Posterior vena cava (tissue), 2 donors: ENCODE data around the gene TBC1D1. TPM values are rescaled to one million over a fixed set of nuclear protein-coding genes. Genes with fewer than 3 reads are reported as not detected.
"Not testable (repeated sequence)": the region's sequence is repeated elsewhere in the genome, so short reads cannot be mapped to it uniquely, and the experiment has no call there.

Source experiments
- DNase-seq: peaks from one replicate; pipeline ENCODE4 v3.0.0-alpha.2; 2020; ENCODE audit warnings: low spot score
- intact Hi-C, 2 donors: fragments of 100-400 bp; cut with DNase I; formaldehyde crosslinking; loops; one replicate each; pipeline versions ENCODE4 v1.14.1 to v1.14.2; 2022 to 2023
- total RNA-seq, 2 donors: library from RNA; stranded (reverse); fragmentation: NEBNext Ultra II Directional; extraction: Animal tissue kit (Norgen Biotek cat#: 25700); gene quantifications; one replicate each; pipeline ENCODE4 v1.2.1, GENCODE V29; 2021
- donor health status: DM: yes; HTN: yes; CAD: no.
- donor health status: DM: yes; HTN: yes; CAD: no.

The TBC1D1 gene
- total RNA-seq, 2 donors from 2014 or later = 94.7 to 152 TPM

GRCh38 chr4:38002451-38003071 is 111.7 kb downstream of the TBC1D1 start:
- no peak for DNase-seq
- intact Hi-C loops = loop anchor here in 1 of 2 donors (10.0 kb wide), 1 partner anchor 128 kb away; no protein-coding TSS in a partner anchor

DNA sequence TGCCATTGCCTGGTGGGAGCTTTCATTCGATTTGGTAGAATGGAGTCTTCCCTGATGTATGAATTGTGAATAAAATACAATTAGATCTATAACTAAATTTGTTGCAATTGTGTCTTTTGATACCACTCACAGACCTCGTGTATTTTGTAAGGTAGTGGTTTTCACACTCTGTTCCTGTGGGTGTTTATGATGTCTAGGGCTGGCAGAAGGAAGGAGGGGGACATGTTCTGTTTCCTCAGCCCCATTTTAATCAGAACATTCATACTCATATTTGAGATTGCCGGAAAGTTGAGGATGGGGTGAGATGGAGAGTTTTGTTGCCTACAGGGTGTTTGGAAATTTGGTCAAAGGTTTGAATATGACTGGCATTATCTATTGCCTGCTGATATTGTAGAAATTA is 112.2 kb downstream of the TBC1D1 start:
- intact Hi-C loops = loop anchor here in 1 of 2 donors (10.0 kb wide), 1 partner anchor 128 kb away; no protein-coding TSS in a partner anchor

DNA sequence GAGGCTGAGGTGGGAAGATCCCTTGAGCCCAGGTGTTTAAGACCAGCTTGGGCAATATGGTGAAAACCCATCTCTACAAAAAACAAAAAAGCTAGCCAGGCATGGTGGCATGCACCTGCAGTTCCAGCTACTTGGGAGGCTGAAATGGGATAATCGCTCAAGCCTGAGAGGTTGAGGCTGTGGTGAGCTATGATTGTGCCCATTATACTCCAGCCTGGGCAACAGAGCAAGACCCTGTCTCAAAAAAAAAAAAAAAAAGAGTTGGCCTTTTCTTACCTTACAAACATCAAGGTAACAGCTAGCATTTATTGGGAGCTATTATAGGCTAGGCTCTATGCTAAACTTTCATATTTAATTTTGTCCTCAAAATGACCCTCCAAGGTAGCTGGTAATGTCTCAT is 112.7 kb downstream of the TBC1D1 start:
- intact Hi-C loops = loop anchor here in 1 of 2 donors (10.0 kb wide), 1 partner anchor 129 kb away; no protein-coding TSS in a partner anchor
- DNase-seq = no peak

More for the DNA sequence above, 112.2 kb downstream of the TBC1D1 start:
- DNase-seq = no peak

GRCh38 chr4:38004062-38004461 is 113.2 kb downstream of the TBC1D1 start:
- DNase-seq = no peak
- intact Hi-C loops = loop anchor here in 1 of 2 donors (10.0 kb wide), 1 partner anchor 129 kb away; no protein-coding TSS in a partner anchor

DNA sequence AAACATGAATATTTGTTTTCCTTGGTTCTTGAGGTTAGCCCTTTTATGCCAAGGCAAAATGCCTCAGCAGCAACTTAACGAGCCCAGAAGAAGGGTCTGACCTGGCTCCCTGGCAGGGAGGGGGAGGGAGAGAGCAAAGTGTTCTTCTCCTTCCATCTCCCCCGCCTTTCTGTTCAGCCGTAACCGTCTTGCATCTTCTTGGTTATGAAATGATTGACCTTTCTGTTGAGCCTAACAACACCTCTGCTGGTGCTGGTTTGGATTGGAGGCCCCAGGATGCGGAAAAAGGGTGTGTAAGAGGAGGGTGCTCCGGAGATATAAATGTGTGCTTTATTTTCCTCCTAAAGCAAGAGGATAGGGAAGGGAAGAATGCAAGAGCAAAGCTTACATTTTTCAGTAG is 114.0 kb downstream of the TBC1D1 start:
- intact Hi-C loops = loop anchor here in 1 of 2 donors (10.0 kb wide), 1 partner anchor 130 kb away; no protein-coding TSS in a partner anchor
- no peak for DNase-seq

GRCh38 chr4:38005637-38006036 is 114.8 kb downstream of the TBC1D1 start:
- no peak for DNase-seq
- intact Hi-C loops = loop anchor here in 1 of 2 donors (10.0 kb wide), 1 partner anchor 131 kb away; no protein-coding TSS in a partner anchor

- intact Hi-C loops = loop anchor here in 1 of 2 donors (10.0 kb wide), 1 partner anchor 133 kb away; no protein-coding TSS in a partner anchor
- DNase-seq = no peak
Observed at GRCh38 chr4:38007645-38008044, 116.8 kb downstream of the TBC1D1 start.

DNA sequence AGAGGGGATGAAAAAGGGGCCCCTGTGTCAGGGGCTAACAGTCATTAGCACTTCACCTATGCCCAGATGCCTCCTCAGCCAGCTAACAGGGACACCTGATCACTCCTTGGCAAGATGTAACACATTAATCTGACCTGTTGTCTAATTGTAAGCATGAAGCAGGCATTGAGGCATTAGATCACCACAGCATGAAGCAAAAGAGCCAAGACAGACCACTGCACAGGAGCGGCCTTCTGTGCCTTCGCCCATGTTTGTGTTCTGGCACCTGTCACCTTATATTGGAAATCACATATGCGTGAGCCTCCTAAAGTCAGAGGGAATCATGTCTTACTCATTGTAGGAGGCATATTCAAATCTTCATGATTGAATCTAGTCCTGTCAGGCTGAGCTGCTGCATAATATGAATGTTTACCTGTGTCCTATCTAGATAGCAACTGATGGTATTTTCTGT is 117.7 kb downstream of the TBC1D1 start:
- DNase-seq = no peak
- intact Hi-C loops = loop anchor here in 1 of 2 donors (10.0 kb wide), 1 partner anchor 134 kb away; no protein-coding TSS in a partner anchor

- no peak for DNase-seq
- intact Hi-C loops = loop anchor here in 1 of 2 donors (10.0 kb wide), 1 partner anchor 135 kb away; no protein-coding TSS in a partner anchor
Observed at GRCh38 chr4:38009421-38009820, 118.5 kb downstream of the TBC1D1 start.

DNA sequence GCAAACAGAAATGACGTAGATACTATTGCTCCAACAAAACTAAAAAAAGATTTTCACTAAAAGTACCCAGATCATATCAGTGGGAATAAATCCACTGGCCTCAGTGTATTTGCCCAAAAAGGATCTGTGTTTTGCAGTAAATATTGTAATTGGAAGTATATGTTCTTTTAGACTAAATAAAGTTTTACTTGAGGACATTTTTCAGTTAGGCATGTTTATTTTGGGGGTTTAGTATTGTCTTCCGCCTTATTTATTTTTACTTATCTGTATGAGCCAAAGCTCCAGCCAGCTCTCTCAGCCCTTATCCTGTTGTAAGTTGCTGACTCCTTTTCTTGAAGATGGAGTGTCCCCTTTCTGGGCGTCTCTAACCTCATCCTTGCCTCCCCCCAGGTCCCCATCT is 119.1 kb downstream of the TBC1D1 start:
- DNase-seq = no peak
- intact Hi-C loops = loop anchor here in 1 of 2 donors (10.0 kb wide), 1 partner anchor 135 kb away; no protein-coding TSS in a partner anchor

DNA sequence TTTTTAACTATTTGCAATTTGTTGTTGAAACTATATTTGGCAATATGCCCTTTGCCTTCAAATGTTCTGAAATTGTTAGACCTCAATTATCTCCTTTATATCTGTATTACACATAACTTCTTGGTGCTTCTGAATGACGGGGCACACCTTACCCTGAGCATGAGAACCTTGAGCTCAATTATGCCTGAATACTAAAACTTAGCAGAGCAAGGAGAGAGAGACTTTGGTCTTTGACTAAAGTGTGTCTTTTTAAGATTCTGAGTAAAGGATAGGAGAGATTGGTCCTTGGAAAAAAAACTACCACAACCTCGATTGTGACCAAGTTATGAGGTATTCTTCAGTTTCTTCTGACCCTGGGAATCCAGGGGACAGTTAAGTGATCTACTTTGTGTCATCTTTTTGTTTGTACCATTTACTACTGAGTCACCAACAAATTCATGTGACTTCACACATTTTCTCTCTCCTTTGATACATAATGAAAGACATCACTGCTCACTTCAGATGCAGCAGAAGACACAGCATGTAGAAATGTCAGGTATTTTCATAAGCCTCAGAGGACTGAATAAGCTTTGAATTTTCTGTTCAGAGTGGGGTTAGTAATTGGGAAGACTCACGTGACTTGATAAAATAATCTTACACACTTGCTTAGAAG is 120.8 kb downstream of the TBC1D1 start:
- DNase-seq = no peak
- intact Hi-C loops = no loop called here

GRCh38 chr4:38013461-38014366 is 122.8 kb downstream of the TBC1D1 start:
- intact Hi-C loops = no loop called here
- no peak for DNase-seq

GRCh38 chr4:38014421-38014852 is 123.6 kb downstream of the TBC1D1 start:
- intact Hi-C loops = no loop called here
- no peak for DNase-seq

- DNase-seq = no peak
- intact Hi-C loops = no loop called here
Observed at GRCh38 chr4:38015886-38016515, 125.1 kb downstream of the TBC1D1 start.

GRCh38 chr4:38016698-38017097 is 125.8 kb downstream of the TBC1D1 start:
- DNase-seq = no peak
- intact Hi-C loops = no loop called here

GRCh38 chr4:38017609-38018008 is 126.7 kb downstream of the TBC1D1 start:
- intact Hi-C loops = no loop called here

DNA sequence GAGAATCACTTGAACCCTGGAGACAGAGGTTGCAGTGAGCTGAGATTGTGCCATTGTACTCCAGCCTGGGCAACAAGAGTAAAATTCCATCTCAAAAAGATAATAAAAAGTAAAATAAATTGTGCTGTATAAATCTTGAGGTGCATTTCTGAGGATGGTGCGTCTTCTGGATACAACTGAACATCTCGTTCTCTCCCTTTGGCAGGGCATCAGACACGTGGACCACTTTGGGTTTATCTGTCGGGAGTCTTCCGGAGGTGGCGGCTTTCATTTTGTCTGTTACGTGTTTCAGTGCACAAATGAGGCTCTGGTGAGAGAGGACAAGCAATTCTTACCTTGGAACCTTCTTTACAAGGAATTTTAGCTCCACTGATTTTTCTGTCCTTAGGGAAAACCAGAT is 129.5 kb downstream of the TBC1D1 start:
- intact Hi-C loops = no loop called here
- no peak for DNase-seq

More at GRCh38 chr4:38017609-38018008, 126.7 kb downstream of the TBC1D1 start:
- no peak for DNase-seq

DNA sequence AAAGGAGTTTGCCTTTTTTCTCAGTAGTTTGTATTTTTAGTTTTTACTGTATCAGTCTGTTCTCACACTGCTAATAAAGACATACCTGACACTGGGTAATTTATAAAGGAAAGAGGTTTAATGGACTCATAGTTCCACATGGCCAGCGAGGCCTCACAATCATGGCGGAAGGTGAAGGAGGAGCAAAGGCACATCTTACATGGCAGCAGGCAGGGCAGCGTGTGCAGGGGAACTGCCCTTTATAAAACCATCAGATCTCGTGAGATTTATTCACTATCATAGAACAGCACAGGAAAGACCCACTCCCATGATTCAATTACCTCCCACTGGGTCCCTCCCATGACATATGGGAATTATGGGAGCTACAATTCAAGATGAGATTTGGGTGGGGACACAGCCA is 130.1 kb downstream of the TBC1D1 start:
- intact Hi-C loops, DNase-seq: not testable (repeated sequence)

GRCh38 chr4:38021751-38022150 is 130.9 kb downstream of the TBC1D1 start:
- intact Hi-C loops = no loop called here
- no peak for DNase-seq
